Gastroesophageal sphincter (tissue), 4 donors: Measurements from ENCODE around the gene GATAD1. TPM values are rescaled to one million over a fixed set of nuclear protein-coding genes. Genes with fewer than 3 reads are reported as not detected.

Experiments used
- ATAC-seq: fragments of 150-250 bp; one replicate; pipeline ENCODE4 v1.9.1; 2016; ENCODE audit warnings: mild to moderate bottlenecking, moderate library complexity
- H3K27ac ChIP-seq, 4 donors: fragments of 200-600 bp; sonication (generic) in 3 of 4; 1 replicate in 3 of 4; 2 replicates in 1 of 4; pipeline ENCODE4 v1.5.1; 2016 to 2019
- H3K27me3 ChIP-seq: fragments of 200-600 bp; sonication (generic); one replicate; pipeline ENCODE4 v1.5.1; 2019
- H3K36me3 ChIP-seq, 2 donors: fragments of 200-600 bp; sonication (generic); one replicate each; pipeline ENCODE4 v1.5.1; 2019; ENCODE audit warnings: control low read depth in 1 of 2
- H3K4me1 ChIP-seq, 3 donors: fragments of 200-600 bp; sonication (generic); 1 replicate in 2 of 3; 2 replicates in 1 of 3; pipeline ENCODE4 v1.5.1; 2016 to 2019; ENCODE audit warnings: control low read depth in 2 of 3
- H3K4me3 ChIP-seq, 2 donors: fragments of 200-600 bp; sonication (generic); one replicate each; pipeline ENCODE4 v1.5.1; 2019; ENCODE audit warnings: mild to moderate bottlenecking in 1 of 2, moderate library complexity in 1 of 2
- H3K9me3 ChIP-seq, 3 donors: fragments of 200-600 bp; sonication (generic); one replicate each; pipeline ENCODE4 v1.5.1; 2017 to 2019; ENCODE audit warnings: control low read depth in 2 of 3
- EP300 ChIP-seq: sonication (generic); formaldehyde crosslinking; IDR thresholded peaks from one replicate; pipeline ENCODE4 v1.6.1; 2017; ENCODE audit warnings: antibody characterized with exemption, mild to moderate bottlenecking
- POLR2A ChIP-seq, 2 donors: fragments of 450-650 bp; IDR thresholded peaks; one replicate each; pipeline ENCODE4 v1.6.1; 2017; ENCODE audit warnings: antibody characterized with exemption in 2 of 2, mild to moderate bottlenecking in 2 of 2, moderate library complexity in 1 of 2
- POLR2AphosphoS5 ChIP-seq: sonication (generic); formaldehyde crosslinking; IDR thresholded peaks from one replicate; pipeline ENCODE4 v1.6.1; 2017; ENCODE audit warnings: antibody characterized with exemption
- WGBS, 2 donors: methylation state at CpG; one replicate each; pipeline ENCODE4 v1.1.5; 2018; ENCODE audit warnings: low coverage in 1 of 2; 5-methylcytosine and 5-hydroxymethylcytosine counted together
- total RNA-seq, 4 donors: library from RNA; depleted of rRNA; stranded (reverse); fragments of >200 nt; gene quantifications; one replicate each; pipeline ENCODE4 v1.1.0, GENCODE V29; 2016
- TF ChIP-seq, protein P1 (sequence below), 4 experiments: fragments of 200-600 bp in 2 of 4; fragments of 450-650 bp in 2 of 4; sonication (generic) in 1 of 4; IDR thresholded peaks; one replicate each; pipeline ENCODE4 v1.5.1; 2017 to 2019; ENCODE audit warnings: antibody characterized with exemption in 4 of 4, mild to moderate bottlenecking in 2 of 4, moderate library complexity in 2 of 4

GATAD1 gene
- total RNA-seq, 4 donors from 2014 or later, result 25.5 to 57.7 (median 32.2) TPM

DNA sequence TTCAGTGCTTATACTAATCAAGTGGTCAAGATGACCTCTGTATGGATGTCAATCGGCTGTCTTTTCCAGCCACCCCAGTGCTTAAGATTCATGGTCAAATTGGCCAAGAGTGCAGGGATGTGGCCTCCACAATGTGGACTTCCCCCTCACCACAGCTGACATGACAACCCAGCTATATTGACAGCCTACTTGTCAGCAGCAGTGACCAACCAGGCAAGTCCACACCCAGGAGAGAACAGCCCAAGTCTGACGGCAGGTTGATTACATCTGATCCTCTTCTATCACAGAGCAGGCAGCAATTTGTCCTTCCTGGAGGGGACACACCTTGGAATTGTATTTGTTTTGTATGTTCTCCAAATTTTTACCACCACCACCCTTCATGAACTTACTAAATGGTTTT lies 38.7 kb downstream of the GATAD1 start:
- 88 to 90% methylated on average over 2 of the region's 2 CpGs for WGBS, 2 donors
- peaks cover 2 to 82% of the 10 kb centered on the region in 2 donors for H3K36me3 ChIP-seq
- H3K9me3 ChIP-seq, result no peaks in the 10 kb centered on the region
- ATAC-seq, result no peak
- TF ChIP-seq, protein P1, sequence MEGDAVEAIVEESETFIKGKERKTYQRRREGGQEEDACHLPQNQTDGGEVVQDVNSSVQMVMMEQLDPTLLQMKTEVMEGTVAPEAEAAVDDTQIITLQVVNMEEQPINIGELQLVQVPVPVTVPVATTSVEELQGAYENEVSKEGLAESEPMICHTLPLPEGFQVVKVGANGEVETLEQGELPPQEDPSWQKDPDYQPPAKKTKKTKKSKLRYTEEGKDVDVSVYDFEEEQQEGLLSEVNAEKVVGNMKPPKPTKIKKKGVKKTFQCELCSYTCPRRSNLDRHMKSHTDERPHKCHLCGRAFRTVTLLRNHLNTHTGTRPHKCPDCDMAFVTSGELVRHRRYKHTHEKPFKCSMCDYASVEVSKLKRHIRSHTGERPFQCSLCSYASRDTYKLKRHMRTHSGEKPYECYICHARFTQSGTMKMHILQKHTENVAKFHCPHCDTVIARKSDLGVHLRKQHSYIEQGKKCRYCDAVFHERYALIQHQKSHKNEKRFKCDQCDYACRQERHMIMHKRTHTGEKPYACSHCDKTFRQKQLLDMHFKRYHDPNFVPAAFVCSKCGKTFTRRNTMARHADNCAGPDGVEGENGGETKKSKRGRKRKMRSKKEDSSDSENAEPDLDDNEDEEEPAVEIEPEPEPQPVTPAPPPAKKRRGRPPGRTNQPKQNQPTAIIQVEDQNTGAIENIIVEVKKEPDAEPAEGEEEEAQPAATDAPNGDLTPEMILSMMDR (IDR thresholded peaks at IDR 0.05), result no peak
- H3K27me3 ChIP-seq, result no peaks in the 10 kb centered on the region
- H3K4me1 ChIP-seq, result no peaks in the 10 kb centered on the region
- no peak overlapping the region for H3K4me3 ChIP-seq
- no peak overlapping the region for H3K27ac ChIP-seq

DNA sequence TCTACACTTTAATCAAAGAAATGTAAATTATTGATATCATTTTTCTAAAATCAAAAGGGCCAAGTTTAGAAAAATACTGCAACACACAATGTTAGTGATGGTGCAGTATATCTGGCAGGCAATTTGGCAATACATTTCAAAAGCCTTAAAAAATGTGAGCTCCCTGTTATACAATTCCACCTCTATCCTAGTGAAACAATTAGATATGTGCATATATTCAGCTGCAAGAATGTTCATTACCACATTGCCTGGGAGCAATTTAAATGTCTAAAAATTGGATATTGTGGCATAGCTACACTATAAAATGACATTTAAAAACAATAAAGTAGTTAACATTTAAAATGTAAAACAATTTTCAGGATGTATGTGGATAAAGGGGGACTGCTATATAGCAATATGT lies 40.5 kb downstream of the GATAD1 start:
- Histone ChIP-seq H3K27ac (no peak overlapping the region), H3K27me3 (no peaks in the 10 kb centered on the region), H3K36me3 (peaks cover 12 to 92% of the 10 kb centered on the region in 2 donors), H3K4me1 (no peaks in the 10 kb centered on the region), H3K9me3 (no peaks in the 10 kb centered on the region), H3K4me3 (no peak overlapping the region)
- TF ChIP-seq EP300, result no peak
- TF ChIP-seq, protein P1 (IDR thresholded peaks at IDR 0.05), result no peak
- TF ChIP-seq POLR2A (IDR thresholded peaks at IDR 0.05), result no peak
- TF ChIP-seq POLR2AphosphoS5, result no peak
- ATAC-seq, result no peak

DNA sequence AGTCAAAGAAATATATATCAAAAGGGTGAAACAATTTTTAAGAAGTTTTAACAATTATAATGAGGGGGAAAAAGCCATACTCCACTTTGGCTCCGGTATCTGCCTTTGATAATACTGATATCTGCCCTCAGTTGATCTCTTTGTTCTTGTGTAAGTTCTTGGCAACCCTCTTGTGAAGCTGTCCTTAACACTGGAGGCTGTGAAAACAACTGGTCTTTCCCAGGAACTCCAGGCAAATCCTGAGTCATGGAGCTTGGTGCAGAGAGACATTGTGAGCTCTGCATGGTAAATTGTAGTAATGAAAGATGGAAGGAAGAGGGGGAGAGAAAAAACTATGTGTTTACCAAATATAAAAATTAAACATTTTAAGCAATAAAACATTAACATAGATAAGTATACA lies 42.4 kb downstream of the GATAD1 start:
- 75 to 92% methylated on average over 1 of the region's 1 CpG for WGBS, 2 donors
- no peak for ATAC-seq
- Histone ChIP-seq H3K9me3 (no peaks in the 10 kb centered on the region), H3K27me3 (no peaks in the 10 kb centered on the region), H3K4me1 (no peaks in the 10 kb centered on the region), H3K4me3 (no peak overlapping the region), H3K36me3 (peaks cover 12 to 100% of the 10 kb centered on the region in 2 donors), H3K27ac (no peak overlapping the region)
- TF ChIP-seq POLR2AphosphoS5 (no peak), POLR2A (IDR thresholded peaks at IDR 0.05) (no peak), EP300 (no peak)
- TF ChIP-seq, protein P1 (IDR thresholded peaks at IDR 0.05), result no peak

DNA sequence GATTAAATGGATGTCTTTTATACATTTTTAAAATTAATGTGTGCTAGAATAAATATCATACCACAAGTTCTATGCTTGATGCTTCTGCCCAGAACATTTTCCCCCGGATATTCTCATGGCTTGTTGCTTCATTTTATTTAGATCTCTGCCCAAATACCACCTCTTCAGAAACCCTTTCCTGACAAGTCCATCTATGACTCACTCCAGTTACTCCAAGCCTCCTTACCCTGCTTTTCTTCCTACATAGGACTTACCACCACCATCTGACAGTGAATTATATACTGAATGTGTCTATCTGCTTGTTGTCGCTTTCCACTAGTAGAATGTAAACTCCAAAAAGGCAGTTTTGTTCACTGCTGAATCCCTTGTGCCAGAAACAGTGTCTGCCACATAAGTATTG lies 49.6 kb downstream of the GATAD1 start:
- Histone ChIP-seq H3K4me3 (no peak overlapping the region), H3K27me3 (no peaks in the 10 kb centered on the region), H3K4me1 (no peaks in the 10 kb centered on the region), H3K27ac (no peak overlapping the region), H3K36me3 (peaks cover 2 to 98% of the 10 kb centered on the region in 2 donors), H3K9me3 (no peaks in the 10 kb centered on the region)
- ATAC-seq, result no peak
- 80 to 81% methylated on average over 2 of the region's 2 CpGs for WGBS, 2 donors
- TF ChIP-seq, protein P1 (IDR thresholded peaks at IDR 0.05), result no peak
- TF ChIP-seq EP300 (no peak), POLR2AphosphoS5 (no peak)

DNA sequence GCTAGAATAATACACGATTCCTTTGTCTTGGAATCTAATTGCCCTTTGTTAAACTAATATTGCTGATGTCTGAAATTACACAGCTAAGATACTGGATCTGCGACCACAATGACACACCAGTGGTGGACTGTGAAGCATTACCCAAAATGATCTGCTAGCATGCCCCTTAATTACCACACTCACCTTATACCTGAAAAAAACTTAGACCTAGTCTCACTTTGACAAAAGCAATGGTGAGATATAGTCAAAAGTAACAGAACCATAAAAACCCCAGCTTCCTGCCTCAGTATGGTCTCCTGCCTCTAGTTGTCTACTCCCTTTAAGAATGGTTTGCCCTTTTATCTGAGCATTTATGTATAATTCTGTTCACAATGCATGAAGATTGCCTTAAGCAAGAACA lies 51.3 kb downstream of the GATAD1 start:
- H3K4me1 ChIP-seq, result no peaks in the 10 kb centered on the region
- 94 to 100% methylated on average over 2 of the region's 2 CpGs for WGBS, 2 donors
- no peak for ATAC-seq
- H3K9me3 ChIP-seq, result no peaks in the 10 kb centered on the region
- TF ChIP-seq, protein P1 (IDR thresholded peaks at IDR 0.05), result no peak
- TF ChIP-seq POLR2A (IDR thresholded peaks at IDR 0.05) (no peak), POLR2AphosphoS5 (no peak), EP300 (no peak)
- no peak overlapping the region for H3K4me3 ChIP-seq
- H3K36me3 ChIP-seq, result peaks cover 0 to 98% of the 10 kb centered on the region in 2 donors
- H3K27ac ChIP-seq, result no peak overlapping the region
- no peaks in the 10 kb centered on the region for H3K27me3 ChIP-seq
